Vagina (tissue), 2 donors: ENCODE measurements around the gene KAZN.

Source experiments
- CTCF ChIP-seq, 3 experiments: fragments of 450-650 bp in 2 of 3; fragments of 200-600 bp in 1 of 3; sonication (generic) in 1 of 3; IDR thresholded peaks; one replicate each; pipeline ENCODE4 v1.5.1; 2017 to 2019; ENCODE audit warnings: antibody characterized with exemption in 3 of 3, mild to moderate bottlenecking in 2 of 3, moderate library complexity in 2 of 3
- POLR2AphosphoS5 ChIP-seq, 2 donors: sonication (generic); formaldehyde crosslinking; IDR thresholded peaks; one replicate each; pipeline ENCODE4 v1.9.0; 2017; ENCODE audit warnings: antibody characterized with exemption in 2 of 2, mild to moderate bottlenecking in 2 of 2, low read depth in 1 of 2; ENCODE audit not compliant: insufficient read depth in 1 of 2

GRCh38 chr1:14949836-14950713, 351.6 kb downstream of the KAZN start:
- TF ChIP-seq POLR2AphosphoS5 (IDR thresholded peaks at IDR 0.05; ENCODE audit: insufficient read depth in 1 of 2, low read depth in 1 of 2), result no peak
- TF ChIP-seq CTCF (IDR thresholded peaks at IDR 0.05), result no peak
